Suprapubic skin (tissue), 4 donors: ENCODE results near the gene MISP. TPM values are rescaled to one million over a fixed set of nuclear protein-coding genes. Genes with fewer than 3 reads are reported as not detected.

Experiments
- DNase-seq, 2 donors: peaks; one replicate each; pipeline ENCODE4 v3.0.0-alpha.2; 2019; ENCODE audit warnings: low spot score in 2 of 2
- H3K27ac ChIP-seq: fragments of 200-600 bp; sonication (generic); one replicate; pipeline ENCODE4 v1.5.1; 2019
- H3K27me3 ChIP-seq: fragments of 200-600 bp; sonication (generic); one replicate; pipeline ENCODE4 v1.5.1; 2019
- H3K36me3 ChIP-seq: fragments of 200-600 bp; sonication (generic); one replicate; pipeline ENCODE4 v1.5.1; 2019
- H3K4me1 ChIP-seq: fragments of 200-600 bp; sonication (generic); one replicate; pipeline ENCODE4 v1.5.1; 2019
- H3K4me3 ChIP-seq: fragments of 200-600 bp; sonication (generic); one replicate; pipeline ENCODE4 v1.5.1; 2019; ENCODE audit warnings: mild to moderate bottlenecking
- H3K9me3 ChIP-seq: fragments of 200-600 bp; sonication (generic); one replicate; pipeline ENCODE4 v1.5.1; 2019
- CTCF ChIP-seq, 2 donors: fragments of 200-600 bp in 1 of 2; fragments of 450-650 bp in 1 of 2; sonication (generic) in 1 of 2; IDR thresholded peaks; one replicate each; pipeline ENCODE4 v1.5.1; 2016 to 2019; ENCODE audit warnings: antibody characterized with exemption in 2 of 2, mild to moderate bottlenecking in 1 of 2, moderate library complexity in 1 of 2
- EP300 ChIP-seq: sonication (generic); formaldehyde crosslinking; IDR thresholded peaks from one replicate; pipeline ENCODE4 v1.6.1; 2017; ENCODE audit warnings: antibody characterized with exemption
- POLR2A ChIP-seq, 2 donors: fragments of 450-650 bp; IDR thresholded peaks; one replicate each; pipeline ENCODE4 v1.6.1; 2017; ENCODE audit warnings: antibody characterized with exemption in 2 of 2, mild to moderate bottlenecking in 2 of 2, moderate library complexity in 2 of 2
- POLR2AphosphoS5 ChIP-seq, 3 donors: sonication (generic); formaldehyde crosslinking; IDR thresholded peaks; one replicate each; pipeline ENCODE4 v1.6.1; 2017; ENCODE audit warnings: antibody characterized with exemption in 3 of 3
- WGBS: methylation state at CpG from one replicate; pipeline ENCODE4 v1.1.5; 2018; 5-methylcytosine and 5-hydroxymethylcytosine counted together
- total RNA-seq, 4 donors: library from RNA; depleted of rRNA; stranded (reverse); fragments of >200 nt; gene quantifications; one replicate each; pipeline ENCODE4 v1.1.0, GENCODE V29; 2016

The MISP gene
- total RNA-seq, 4 donors from 2014 or later, result 0.60 to 6.5 (median 2.0) TPM; not detected in 1

- peaks cover 2% of the 10 kb centered on the region for H3K4me1 ChIP-seq
- WGBS, result 83% methylated on average over 7 of the region's 7 CpGs
- H3K36me3 ChIP-seq, result no peaks in the 10 kb centered on the region
- DNase-seq, result no peak
- no peaks in the 10 kb centered on the region for H3K9me3 ChIP-seq
- no peaks in the 10 kb centered on the region for H3K27me3 ChIP-seq
- H3K4me3 ChIP-seq, result no peak overlapping the region
- H3K27ac ChIP-seq, result no peak overlapping the region
- TF ChIP-seq POLR2A (IDR thresholded peaks at IDR 0.05), result no peak
- no peak for TF ChIP-seq EP300
- no peak for TF ChIP-seq CTCF (IDR thresholded peaks at IDR 0.05)
- no peak for TF ChIP-seq POLR2AphosphoS5 (IDR thresholded peaks at IDR 0.05)
Observed at GRCh38 chr19:765179-765738, 14.3 kb downstream of the MISP start.

- no peak overlapping the region for H3K27ac ChIP-seq
- no peak overlapping the region for H3K4me3 ChIP-seq
- no peak for DNase-seq
- H3K27me3 ChIP-seq, result no peaks in the 10 kb centered on the region
- no peaks in the 10 kb centered on the region for H3K9me3 ChIP-seq
- H3K4me1 ChIP-seq, result peaks cover 12% of the 10 kb centered on the region
- TF ChIP-seq POLR2AphosphoS5 (IDR thresholded peaks at IDR 0.05) (no peak), POLR2A (IDR thresholded peaks at IDR 0.05) (no peak), EP300 (no peak), CTCF (IDR thresholded peaks at IDR 0.05) (no peak)
- no peaks in the 10 kb centered on the region for H3K36me3 ChIP-seq
- 54% methylated on average over 14 of the region's 14 CpGs for WGBS
Observed at GRCh38 chr19:768424-768823, 17.5 kb downstream of the MISP start.

GRCh38 chr19:769616-770015 is 18.7 kb downstream of the MISP start:
- TF ChIP-seq POLR2A (IDR thresholded peaks at IDR 0.05) (no peak), POLR2AphosphoS5 (IDR thresholded peaks at IDR 0.05) (no peak), EP300 (no peak), CTCF (IDR thresholded peaks at IDR 0.05) (no peak)
- no peak for DNase-seq
- Histone ChIP-seq H3K27me3 (no peaks in the 10 kb centered on the region), H3K4me3 (no peak overlapping the region), H3K36me3 (no peaks in the 10 kb centered on the region), H3K9me3 (no peaks in the 10 kb centered on the region), H3K4me1 (peaks cover 12% of the 10 kb centered on the region), H3K27ac (no peak overlapping the region)
- WGBS, result 74% methylated on average over 6 of the region's 6 CpGs

GRCh38 chr19:771332-771785 is 20.4 kb downstream of the MISP start:
- no peaks in the 10 kb centered on the region for H3K36me3 ChIP-seq
- DNase-seq, result no peak
- no peak overlapping the region for H3K4me3 ChIP-seq
- peaks cover 12% of the 10 kb centered on the region for H3K4me1 ChIP-seq
- H3K27me3 ChIP-seq, result no peaks in the 10 kb centered on the region
- H3K9me3 ChIP-seq, result no peaks in the 10 kb centered on the region
- WGBS, result 12% methylated on average over 6 of the region's 6 CpGs
- TF ChIP-seq EP300 (no peak), POLR2AphosphoS5 (IDR thresholded peaks at IDR 0.05) (no peak), CTCF (IDR thresholded peaks at IDR 0.05) (peak in 1 of 2 donors; percentile 63)
- no peak overlapping the region for H3K27ac ChIP-seq

- no peak overlapping the region for H3K27ac ChIP-seq
- H3K27me3 ChIP-seq, result no peaks in the 10 kb centered on the region
- peaks cover 12% of the 10 kb centered on the region for H3K4me1 ChIP-seq
- no peak overlapping the region for H3K4me3 ChIP-seq
- H3K36me3 ChIP-seq, result no peaks in the 10 kb centered on the region
- WGBS, result 82% methylated on average over 5 of the region's 5 CpGs
- no peak for DNase-seq
- H3K9me3 ChIP-seq, result no peaks in the 10 kb centered on the region
- TF ChIP-seq EP300 (no peak), POLR2AphosphoS5 (IDR thresholded peaks at IDR 0.05) (no peak), POLR2A (IDR thresholded peaks at IDR 0.05) (no peak), CTCF (IDR thresholded peaks at IDR 0.05) (no peak)
Observed at GRCh38 chr19:772063-772462, 21.2 kb downstream of the MISP start.
